WTC11 (cell line): ENCODE measurements around the gene LGALSL.

Experiments
- FOXP4 ChIP-seq: sonication (generic); formaldehyde crosslinking; IDR thresholded peaks from 2 replicates; pipeline ENCODE4 v1.8.0; 2022; ENCODE audit warnings: mild to moderate bottlenecking, missing genetic modification reagents
- JUN ChIP-seq: sonication (generic); formaldehyde crosslinking; IDR thresholded peaks from 2 replicates; pipeline ENCODE4 v1.8.0; 2023; ENCODE audit warnings: mild to moderate bottlenecking, missing genetic modification reagents
- NFYB ChIP-seq: sonication (generic); formaldehyde crosslinking; conservative IDR thresholded peaks from 2 replicates; pipeline ENCODE4 v1.8.0; 2022; ENCODE audit warnings: low read depth, missing genetic modification reagents
- NR2C2 ChIP-seq: sonication (generic); formaldehyde crosslinking; IDR thresholded peaks from 2 replicates; pipeline ENCODE4 v1.8.0; 2022; ENCODE audit warnings: mild to moderate bottlenecking, missing genetic modification reagents
- PRDM15 ChIP-seq: sonication (generic); formaldehyde crosslinking; IDR thresholded peaks from 2 replicates; pipeline ENCODE4 v1.8.0; 2022; ENCODE audit warnings: missing genetic modification reagents
- SP1 ChIP-seq: sonication (generic); formaldehyde crosslinking; conservative IDR thresholded peaks from 2 replicates; pipeline ENCODE4 v1.8.1; 2022; ENCODE audit warnings: missing genetic modification reagents
- USF2 ChIP-seq: sonication (generic); formaldehyde crosslinking; IDR thresholded peaks from 2 replicates; pipeline ENCODE4 v1.8.1; 2023; ENCODE audit warnings: mild to moderate bottlenecking, missing genetic modification reagents, moderate library complexity
- ZNF281 ChIP-seq: sonication (generic); formaldehyde crosslinking; IDR thresholded peaks from 2 replicates; pipeline ENCODE4 v1.8.0; 2023; ENCODE audit warnings: mild to moderate bottlenecking, missing genetic modification reagents
- ZNF671 ChIP-seq: fragments of 250-450 bp; sonication (Bioruptor Pico); IDR thresholded peaks from 2 replicates; pipeline ENCODE4 v1.8.0; 2021; ENCODE audit warnings: mild to moderate bottlenecking
- TF ChIP-seq, protein P1 (sequence below): sonication (generic); formaldehyde crosslinking; conservative IDR thresholded peaks from 2 replicates; pipeline ENCODE4 v1.8.1; 2022; ENCODE audit warnings: mild to moderate bottlenecking, missing genetic modification reagents
- TF ChIP-seq, protein P2 (sequence below): sonication (generic); formaldehyde crosslinking; IDR thresholded peaks from 2 replicates; pipeline ENCODE4 v1.8.1; 2022; ENCODE audit warnings: low read depth, mild to moderate bottlenecking, moderate library complexity, missing genetic modification reagents, borderline replicate concordance
- TF ChIP-seq, protein P3 (sequence below): fragments of 200-600 bp; IDR thresholded peaks from 2 replicates; pipeline ENCODE4 v1.8.0; 2022; ENCODE audit warnings: antibody characterized with exemption

DNA sequence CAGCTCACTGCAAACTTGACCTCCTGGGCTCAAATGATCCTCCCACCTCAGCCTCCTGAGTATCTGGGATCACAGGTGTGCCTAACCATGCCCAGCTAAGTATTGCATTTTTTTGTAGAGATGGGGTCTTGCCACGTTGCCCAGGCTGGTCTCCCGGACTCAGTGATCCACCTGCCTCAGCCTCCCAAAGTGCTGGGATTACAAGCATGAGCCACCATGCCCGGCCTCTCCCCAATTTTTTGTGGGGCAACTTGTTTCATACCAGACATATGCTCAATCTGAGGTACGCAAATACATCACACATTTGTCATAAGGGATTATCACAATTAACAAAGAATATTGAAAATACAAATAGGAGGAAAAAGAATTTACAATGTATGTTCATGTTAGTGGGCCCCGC is 27.7 kb downstream of the LGALSL start:
- TF ChIP-seq, protein P1, sequence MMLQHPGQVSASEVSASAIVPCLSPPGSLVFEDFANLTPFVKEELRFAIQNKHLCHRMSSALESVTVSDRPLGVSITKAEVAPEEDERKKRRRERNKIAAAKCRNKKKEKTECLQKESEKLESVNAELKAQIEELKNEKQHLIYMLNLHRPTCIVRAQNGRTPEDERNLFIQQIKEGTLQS (CRISPR knock-in tag) = no peak
- TF ChIP-seq, protein P2, sequence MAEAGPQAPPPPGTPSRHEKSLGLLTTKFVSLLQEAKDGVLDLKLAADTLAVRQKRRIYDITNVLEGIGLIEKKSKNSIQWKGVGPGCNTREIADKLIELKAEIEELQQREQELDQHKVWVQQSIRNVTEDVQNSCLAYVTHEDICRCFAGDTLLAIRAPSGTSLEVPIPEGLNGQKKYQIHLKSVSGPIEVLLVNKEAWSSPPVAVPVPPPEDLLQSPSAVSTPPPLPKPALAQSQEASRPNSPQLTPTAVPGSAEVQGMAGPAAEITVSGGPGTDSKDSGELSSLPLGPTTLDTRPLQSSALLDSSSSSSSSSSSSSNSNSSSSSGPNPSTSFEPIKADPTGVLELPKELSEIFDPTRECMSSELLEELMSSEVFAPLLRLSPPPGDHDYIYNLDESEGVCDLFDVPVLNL (CRISPR knock-in tag) = no peak
- no peak for TF ChIP-seq FOXP4 (CRISPR knock-in tag)
- no peak for TF ChIP-seq USF2 (CRISPR knock-in tag)
- TF ChIP-seq, protein P3, sequence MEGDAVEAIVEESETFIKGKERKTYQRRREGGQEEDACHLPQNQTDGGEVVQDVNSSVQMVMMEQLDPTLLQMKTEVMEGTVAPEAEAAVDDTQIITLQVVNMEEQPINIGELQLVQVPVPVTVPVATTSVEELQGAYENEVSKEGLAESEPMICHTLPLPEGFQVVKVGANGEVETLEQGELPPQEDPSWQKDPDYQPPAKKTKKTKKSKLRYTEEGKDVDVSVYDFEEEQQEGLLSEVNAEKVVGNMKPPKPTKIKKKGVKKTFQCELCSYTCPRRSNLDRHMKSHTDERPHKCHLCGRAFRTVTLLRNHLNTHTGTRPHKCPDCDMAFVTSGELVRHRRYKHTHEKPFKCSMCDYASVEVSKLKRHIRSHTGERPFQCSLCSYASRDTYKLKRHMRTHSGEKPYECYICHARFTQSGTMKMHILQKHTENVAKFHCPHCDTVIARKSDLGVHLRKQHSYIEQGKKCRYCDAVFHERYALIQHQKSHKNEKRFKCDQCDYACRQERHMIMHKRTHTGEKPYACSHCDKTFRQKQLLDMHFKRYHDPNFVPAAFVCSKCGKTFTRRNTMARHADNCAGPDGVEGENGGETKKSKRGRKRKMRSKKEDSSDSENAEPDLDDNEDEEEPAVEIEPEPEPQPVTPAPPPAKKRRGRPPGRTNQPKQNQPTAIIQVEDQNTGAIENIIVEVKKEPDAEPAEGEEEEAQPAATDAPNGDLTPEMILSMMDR = no peak
- TF ChIP-seq NR2C2 (CRISPR knock-in tag) = no peak
- no peak for TF ChIP-seq PRDM15 (CRISPR knock-in tag)
- TF ChIP-seq ZNF281 (CRISPR knock-in tag) = no peak
- no peak for TF ChIP-seq NFYB (CRISPR knock-in tag)
- no peak for TF ChIP-seq JUN
- TF ChIP-seq SP1 (CRISPR knock-in tag) = no peak
- no peak for TF ChIP-seq ZNF671 (CRISPR knock-in tag)
